H1 (cell line): ENCODE results near the gene SLC24A3. TPM values are rescaled to one million over a fixed set of nuclear protein-coding genes. Genes with fewer than 3 reads are reported as not detected.

Experiments used
- CTCF ChIA-PET: fragments of 300-600 bp; sonication (Branson Sonifier 250); formaldehyde crosslinking; loops from one replicate; lab custom pipeline; 2021; ENCODE audit not compliant: partially characterized antibody; lab: Charles Lee
- POLR2A ChIA-PET: fragments of 300-600 bp; sonication (Branson Sonifier 250); formaldehyde crosslinking; loops from one replicate; lab custom pipeline; 2021; ENCODE audit warnings: inconsistent platforms; ENCODE audit not compliant: partially characterized antibody; lab: Charles Lee
- DNase-seq, 2 experiments: peaks; one replicate each; pipeline versions ENCODE4 v3.0.0 to v3.0.0-alpha.2; 2010 to 2022; ENCODE audit warnings: low spot score in 2 of 2, low read depth in 1 of 2, mixed read lengths in 1 of 2
- FAIRE-seq: peaks from 2 replicates; lab custom pipeline; 2011; peaks lifted over from hg19 to GRCh38; lab: Jason Lieb, UNC
- H2AFZ ChIP-seq: 2 replicates; pipeline ENCODE4 v1.8.1; 2012; ENCODE audit warnings: low read length, inconsistent platforms
- H2AK5ac ChIP-seq: 2 replicates; pipeline ENCODE4 v1.6.1; 2013; ENCODE audit warnings: low read depth, low read length
- H2BK120ac ChIP-seq: replicated peaks from 2 replicates; pipeline ENCODE3; 2013; ENCODE audit warnings: low read depth, low read length, inconsistent platforms
- H2BK12ac ChIP-seq: 2 replicates; pipeline ENCODE4 v1.6.1; 2013; ENCODE audit warnings: low read depth, low read length
- H2BK15ac ChIP-seq: 2 replicates; pipeline ENCODE4 v1.6.1; 2013; ENCODE audit warnings: low read length
- H2BK20ac ChIP-seq: 2 replicates; pipeline ENCODE4 v1.6.1; 2013; ENCODE audit warnings: low read length
- H2BK5ac ChIP-seq: 2 replicates; pipeline ENCODE4 v1.6.1; 2013; ENCODE audit warnings: low read depth, low read length
- H3K14ac ChIP-seq: 2 replicates; pipeline ENCODE4 v1.6.1; 2013; ENCODE audit warnings: inconsistent platforms; ENCODE audit not compliant: insufficient read length
- H3K18ac ChIP-seq: 2 replicates; pipeline ENCODE4 v1.6.1; 2013; ENCODE audit warnings: low read length; ENCODE audit errors: extremely low read depth
- H3K23ac ChIP-seq: 2 replicates; pipeline ENCODE4 v1.6.1; 2013; ENCODE audit warnings: inconsistent platforms; ENCODE audit not compliant: insufficient read length
- H3K23me2 ChIP-seq: 2 replicates; pipeline ENCODE4 v1.6.1; 2013; ENCODE audit warnings: low read depth, low read length
- H3K27ac ChIP-seq: 2 replicates; pipeline ENCODE4 v1.6.1; 2011; ENCODE audit warnings: low read depth, low read length, inconsistent platforms
- H3K27me3 ChIP-seq, 4 experiments: replicated peaks in 1 of 4; 1 replicate in 1 of 4; 2 replicates in 3 of 4; pipeline versions ENCODE4 v1.6.1 to v1.8.1; 2011 to 2013; ENCODE audit warnings: low read length in 3 of 4, mild to moderate bottlenecking in 3 of 4, inconsistent platforms in 2 of 4, mixed read lengths in 2 of 4, moderate library complexity in 1 of 4; ENCODE audit not compliant: control insufficient read depth in 3 of 4, insufficient read depth in 3 of 4; ENCODE audit errors: extremely low read depth in 1 of 4
- H3K36me3 ChIP-seq, 4 experiments: 2 replicates each; pipeline versions ENCODE4 v1.6.1 to v1.8.1; 2011 to 2013; ENCODE audit warnings: mild to moderate bottlenecking in 4 of 4, low read length in 3 of 4, moderate library complexity in 2 of 4, control low read depth in 1 of 4, inconsistent platforms in 1 of 4; ENCODE audit not compliant: insufficient read depth in 4 of 4, control insufficient read depth in 2 of 4
- H3K4ac ChIP-seq: replicated peaks from 2 replicates; pipeline ENCODE3; 2013; ENCODE audit warnings: low read length, low read depth, mixed read lengths, inconsistent platforms; ENCODE audit not compliant: insufficient read length
- H3K4me1 ChIP-seq, 4 experiments: replicated peaks in 1 of 4; 1 replicate in 1 of 4; 2 replicates in 3 of 4; pipeline versions ENCODE4 v1.6.1 to v1.8.1; 2011 to 2013; ENCODE audit warnings: low read length in 3 of 4, inconsistent platforms in 2 of 4, mixed read lengths in 1 of 4; ENCODE audit not compliant: insufficient read depth in 4 of 4, control insufficient read depth in 3 of 4
- H3K4me2 ChIP-seq, 2 experiments: 2 replicates each; pipeline versions ENCODE4 v1.6.1 to v1.8.1; 2011 to 2013; ENCODE audit warnings: low read depth in 2 of 2, low read length in 2 of 2, control low read depth in 1 of 2, inconsistent platforms in 1 of 2, mild to moderate bottlenecking in 1 of 2; ENCODE audit not compliant: insufficient read depth in 1 of 2
- H3K4me3 ChIP-seq, 4 experiments: fragments of 200-600, 300-600 bp in 1 of 4; sonication (generic), shearing (Covaris generic), sonication (Bioruptor Twin) in 1 of 4; 2 replicates each; pipeline versions ENCODE4 v1.5.1 to v1.8.1; 2011 to 2016; ENCODE audit warnings: low read length in 4 of 4, low read depth in 3 of 4, control low read depth in 2 of 4, inconsistent platforms in 2 of 4, mild to moderate bottlenecking in 2 of 4, mixed read lengths in 1 of 4, moderate library complexity in 1 of 4; ENCODE audit not compliant: insufficient read depth in 2 of 4; ENCODE audit errors: extremely low read depth in 1 of 4
- H3K56ac ChIP-seq: replicated peaks from 2 replicates; pipeline ENCODE3; 2013; ENCODE audit warnings: low read depth, mild to moderate bottlenecking, mixed read lengths, low read length, inconsistent platforms; ENCODE audit not compliant: insufficient read length
- H3K79me1 ChIP-seq: 2 replicates; pipeline ENCODE4 v1.6.1; 2013; ENCODE audit warnings: low read depth, low read length, control low read depth
- H3K79me2 ChIP-seq, 2 experiments: 2 replicates each; pipeline versions ENCODE4 v1.6.1 to v1.8.1; 2012 to 2013; ENCODE audit warnings: low read length in 2 of 2, mild to moderate bottlenecking in 2 of 2, inconsistent platforms in 1 of 2; ENCODE audit not compliant: insufficient read depth in 2 of 2, control insufficient read depth in 1 of 2
- H3K9ac ChIP-seq, 4 experiments: replicated peaks in 1 of 4; 1 replicate in 1 of 4; 2 replicates in 3 of 4; pipeline versions ENCODE4 v1.6.1 to v1.8.1; 2011 to 2013; ENCODE audit warnings: low read depth in 3 of 4, low read length in 3 of 4, control low read depth in 2 of 4, mild to moderate bottlenecking in 2 of 4, moderate library complexity in 2 of 4, inconsistent platforms in 1 of 4; ENCODE audit errors: extremely low read depth in 1 of 4
- H3K9me3 ChIP-seq, 2 experiments: 2 replicates each; pipeline versions ENCODE4 v1.6.1 to v1.8.1; 2012 to 2013; ENCODE audit warnings: mild to moderate bottlenecking in 2 of 2, moderate library complexity in 2 of 2, control low read depth in 1 of 2, inconsistent platforms in 1 of 2, low read depth in 1 of 2, low read length in 1 of 2, mixed read lengths in 1 of 2; ENCODE audit not compliant: insufficient read depth in 2 of 2
- H4K20me1 ChIP-seq, 2 experiments: replicated peaks in 1 of 2; 2 replicates each; pipeline versions ENCODE3 to v1.8.1; 2011 to 2013; ENCODE audit warnings: inconsistent platforms in 2 of 2, low read length in 2 of 2, mild to moderate bottlenecking in 1 of 2; ENCODE audit not compliant: insufficient read depth in 2 of 2, control insufficient read depth in 1 of 2
- H4K5ac ChIP-seq: 2 replicates; pipeline ENCODE4 v1.6.1; 2013; ENCODE audit warnings: low read length, low read depth, mixed read lengths, inconsistent platforms; ENCODE audit not compliant: insufficient read length
- H4K8ac ChIP-seq: 2 replicates; pipeline ENCODE4 v1.8.0; 2013; ENCODE audit warnings: mild to moderate bottlenecking, moderate library complexity, low read length, inconsistent platforms; ENCODE audit not compliant: insufficient read depth; ENCODE audit errors: extremely low read depth
- H4K91ac ChIP-seq: replicated peaks from 2 replicates; pipeline ENCODE3; 2013; ENCODE audit warnings: low read length, mixed read lengths, inconsistent platforms; ENCODE audit not compliant: insufficient read length
- ATF2 ChIP-seq: IDR thresholded peaks from 2 replicates; pipeline ENCODE4 v1.6.1; 2012; ENCODE audit warnings: low read length, inconsistent platforms
- BCL11A ChIP-seq, 2 experiments: IDR thresholded peaks; one replicate each; pipeline ENCODE4 v1.6.1; 2011; ENCODE audit warnings: low read depth in 2 of 2, low read length in 2 of 2, mild to moderate bottlenecking in 2 of 2
- BRCA1 ChIP-seq: IDR thresholded peaks from 2 replicates; pipeline ENCODE4 v1.6.1; 2012; ENCODE audit warnings: low read depth, low read length, improper control_type of control experiment
- CHD1 ChIP-seq: IDR thresholded peaks from 2 replicates; pipeline ENCODE4 v1.6.1; 2012; ENCODE audit warnings: low read depth, low read length, improper control_type of control experiment
- GABPA ChIP-seq: IDR thresholded peaks from 2 replicates; pipeline ENCODE4 v1.6.1; 2011; ENCODE audit warnings: mild to moderate bottlenecking, low read length, moderate library complexity, borderline replicate concordance; ENCODE audit not compliant: insufficient read depth
- JUND ChIP-seq: IDR thresholded peaks from 2 replicates; pipeline ENCODE4 v1.6.1; 2011; ENCODE audit warnings: mild to moderate bottlenecking, improper control_type of control experiment, low read length
- NRF1 ChIP-seq: IDR thresholded peaks from 2 replicates; pipeline ENCODE4 v1.6.1; 2011; ENCODE audit warnings: mild to moderate bottlenecking, low read depth, low read length, improper control_type of control experiment
- RAD21 ChIP-seq, 2 experiments: IDR thresholded peaks in 1 of 2; conservative IDR thresholded peaks in 1 of 2; 2 replicates each; pipeline ENCODE4 v1.6.1; 2011; ENCODE audit warnings: low read depth in 2 of 2, low read length in 2 of 2, improper control_type of control experiment in 1 of 2, inconsistent platforms in 1 of 2, mild to moderate bottlenecking in 1 of 2, moderate library complexity in 1 of 2
- RBBP5 ChIP-seq: IDR thresholded peaks from 2 replicates; pipeline ENCODE4 v1.7.1; 2012; ENCODE audit warnings: low read depth, mild to moderate bottlenecking, inconsistent platforms, low read length, moderate library complexity, borderline replicate concordance
- SP4 ChIP-seq: IDR thresholded peaks from 2 replicates; pipeline ENCODE4 v1.6.1; 2012; ENCODE audit warnings: low read length, inconsistent platforms
- SUZ12 ChIP-seq: fragments of 200-600 bp; sonication (generic); IDR thresholded peaks from 2 replicates; pipeline ENCODE4 v1.6.1; 2012; ENCODE audit warnings: mild to moderate bottlenecking, inconsistent platforms, low read length, moderate library complexity, mixed read lengths
- TEAD4 ChIP-seq: IDR thresholded peaks from 2 replicates; pipeline ENCODE4 v1.6.1; 2012; ENCODE audit warnings: low read depth, low read length, inconsistent platforms, mixed read lengths
- YY1 ChIP-seq: IDR thresholded peaks from 2 replicates; pipeline ENCODE4 v1.6.1; 2011; ENCODE audit warnings: low read depth, mild to moderate bottlenecking, low read length
- WGBS, 2 experiments: shearing (Covaris generic) in 1 of 2; methylation state at CpG; one replicate each; pipeline versions ENCODE4 v1.1.6 to v1.1.7; 2013 to 2015; ENCODE audit warnings: low lambda C conversion rate in 2 of 2, mixed read lengths in 2 of 2, inconsistent platforms in 1 of 2, low coverage in 1 of 2, missing lambda C conversion rate in 1 of 2; ENCODE audit not compliant: insufficient replicate concordance in 2 of 2, insufficient coverage in 1 of 2, insufficient read length in 1 of 2; ENCODE audit errors: extremely low coverage in 1 of 2, missing lambda C conversion rate in 1 of 2; 5-methylcytosine and 5-hydroxymethylcytosine counted together
- polyA plus RNA-seq, 7 experiments: library from polyadenylated mRNA; depleted of rRNA in 3 of 7; stranded (reverse) in 5 of 7; unstranded in 2 of 7; fragments of >200 nt in 5 of 7; fragments of 200-250 nt in 2 of 7; gene quantifications; 1 replicate in 5 of 7; 2 replicates in 1 of 7; 4 replicates in 1 of 7; pipeline versions ENCODE4 v1.2.1 to v1.2.3, GENCODE V29; 2011 to 2013; ENCODE audit warnings: missing spikeins in 2 of 7, mixed read lengths in 2 of 7
- total RNA-seq: library from RNA; stranded (reverse); fragmentation: NEBNext Ultra II Directional; extraction: Animal tissue kit (Norgen Biotek cat#: 25700); gene quantifications from 2 replicates; pipeline ENCODE4 v1.2.1, GENCODE V29; 2021

SLC24A3 gene
- total and polyA plus RNA-seq, 2 of the 8 experiments (the other 6 are each of a cell fraction or from before 2014, with no cell fraction given) = 4.5 to 6.3 TPM

DNA sequence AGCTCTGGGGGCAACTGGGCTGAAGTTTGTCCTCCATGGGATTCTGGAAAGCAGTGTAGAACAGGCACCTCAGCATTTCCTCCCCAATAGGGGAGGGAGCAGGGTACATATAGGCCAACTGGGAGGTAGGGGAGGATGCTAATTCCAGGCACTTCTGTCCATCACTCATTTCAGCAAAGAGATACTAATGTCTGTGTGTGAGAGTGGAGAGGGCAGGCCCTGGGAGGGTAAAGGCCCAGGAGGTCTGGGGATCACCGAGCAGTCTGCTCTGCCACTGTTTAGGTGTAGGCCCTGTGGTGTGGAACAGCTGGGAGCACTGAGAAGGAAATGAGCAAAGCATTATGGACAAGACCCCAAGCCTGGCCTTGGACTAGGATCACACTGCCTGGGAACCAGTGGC is 158.7 kb downstream of the SLC24A3 start:
- POLR2A ChIA-PET = no interaction called here
- CTCF ChIA-PET = interaction anchor here (0.6 to 1.4 kb wide), 2 partner anchors 122 to 213 kb away, joined by 3 read pairs; no protein-coding TSS in a partner anchor
- Histone ChIP-seq H3K36me3 (no peaks in the 10 kb centered on the region), H3K23me2 (no peaks in the 10 kb centered on the region), H4K8ac (no peak overlapping the region; the same call in 1 of the 2 replicates), H3K79me2 (no peaks in the 10 kb centered on the region), H3K56ac (no peak overlapping the region), H3K9me3 (no peaks in the 10 kb centered on the region), H3K79me1 (no peaks in the 10 kb centered on the region), H4K91ac (no peak overlapping the region), H3K4me3 (no peak overlapping the region), H2BK5ac (no peak overlapping the region), H2BK15ac (no peak overlapping the region), H3K18ac (no peak overlapping the region), H3K4me2 (no peak overlapping the region), H2BK12ac (no peak overlapping the region), H3K14ac (no peak overlapping the region), H4K20me1 (no peaks in the 10 kb centered on the region), H2AK5ac (no peak overlapping the region), H2AFZ (no peak overlapping the region), H2BK20ac (no peak overlapping the region), H3K23ac (no peak overlapping the region), H3K4me1 (no peaks in the 10 kb centered on the region), H3K27me3 (no peaks in the 10 kb centered on the region), H2BK120ac (no peak overlapping the region), H3K9ac (no peak overlapping the region), H3K4ac (no peak overlapping the region), H3K27ac (no peak overlapping the region), H4K5ac (no peak overlapping the region)
- FAIRE-seq (no peak), DNase-seq (no peak)
- no peak for TF ChIP-seq BCL11A (IDR thresholded peaks at IDR 0.05; ENCODE audit: low read depth in 2 of 2, low read length in 2 of 2)
- TF ChIP-seq SUZ12 = no peak
- TF ChIP-seq CHD1 = no peak
- no peak for TF ChIP-seq JUND
- TF ChIP-seq GABPA = no peak
- no peak for TF ChIP-seq SP4
- no peak for TF ChIP-seq BRCA1
- TF ChIP-seq TEAD4 = no peak
- TF ChIP-seq YY1 = no peak
- TF ChIP-seq NRF1 = no peak
- TF ChIP-seq RBBP5 = no peak
- TF ChIP-seq ATF2 = no peak
- no peak for TF ChIP-seq RAD21 (IDR thresholded peaks at IDR 0.05 in 1 of 2, conservative IDR thresholded peaks at IDR 0.05 in 1 of 2; ENCODE audit: low read depth in 2 of 2, low read length in 2 of 2)
- 100% methylated on average over 1 of the region's 1 CpG; no CpG with 5 or more reads in 1 of the 2 experiments for WGBS, 2 experiments
